VCaP (cell line): ENCODE results near the gene ATG13.
"Not testable (repeated sequence)": the region's sequence is repeated elsewhere in the genome, so short reads cannot be mapped to it uniquely, and the experiment has no call there.

ENCODE experiments used
- H3K27ac ChIP-seq: fragments of 450-650 bp; 2 replicates; pipeline ENCODE4 v1.5.1; 2017
- TF ChIP-seq, protein P1 (sequence below): fragments of 450-650 bp; conservative IDR thresholded peaks from 2 replicates; pipeline ENCODE4 v1.5.1; 2017; ENCODE audit warnings: mild to moderate bottlenecking, moderate library complexity

ATG13 gene

GRCh38 chr11:46665356-46665755 lies 48.0 kb downstream of the ATG13 start:
- no peak overlapping the region for H3K27ac ChIP-seq
- TF ChIP-seq, protein P1, sequence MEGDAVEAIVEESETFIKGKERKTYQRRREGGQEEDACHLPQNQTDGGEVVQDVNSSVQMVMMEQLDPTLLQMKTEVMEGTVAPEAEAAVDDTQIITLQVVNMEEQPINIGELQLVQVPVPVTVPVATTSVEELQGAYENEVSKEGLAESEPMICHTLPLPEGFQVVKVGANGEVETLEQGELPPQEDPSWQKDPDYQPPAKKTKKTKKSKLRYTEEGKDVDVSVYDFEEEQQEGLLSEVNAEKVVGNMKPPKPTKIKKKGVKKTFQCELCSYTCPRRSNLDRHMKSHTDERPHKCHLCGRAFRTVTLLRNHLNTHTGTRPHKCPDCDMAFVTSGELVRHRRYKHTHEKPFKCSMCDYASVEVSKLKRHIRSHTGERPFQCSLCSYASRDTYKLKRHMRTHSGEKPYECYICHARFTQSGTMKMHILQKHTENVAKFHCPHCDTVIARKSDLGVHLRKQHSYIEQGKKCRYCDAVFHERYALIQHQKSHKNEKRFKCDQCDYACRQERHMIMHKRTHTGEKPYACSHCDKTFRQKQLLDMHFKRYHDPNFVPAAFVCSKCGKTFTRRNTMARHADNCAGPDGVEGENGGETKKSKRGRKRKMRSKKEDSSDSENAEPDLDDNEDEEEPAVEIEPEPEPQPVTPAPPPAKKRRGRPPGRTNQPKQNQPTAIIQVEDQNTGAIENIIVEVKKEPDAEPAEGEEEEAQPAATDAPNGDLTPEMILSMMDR, result no peak

GRCh38 chr11:46666516-46666915 lies 49.2 kb downstream of the ATG13 start:
- TF ChIP-seq, protein P1, result no peak
- no peak overlapping the region for H3K27ac ChIP-seq

GRCh38 chr11:46667043-46667481 lies 49.7 kb downstream of the ATG13 start:
- TF ChIP-seq, protein P1, result no peak
- no peak overlapping the region for H3K27ac ChIP-seq

DNA sequence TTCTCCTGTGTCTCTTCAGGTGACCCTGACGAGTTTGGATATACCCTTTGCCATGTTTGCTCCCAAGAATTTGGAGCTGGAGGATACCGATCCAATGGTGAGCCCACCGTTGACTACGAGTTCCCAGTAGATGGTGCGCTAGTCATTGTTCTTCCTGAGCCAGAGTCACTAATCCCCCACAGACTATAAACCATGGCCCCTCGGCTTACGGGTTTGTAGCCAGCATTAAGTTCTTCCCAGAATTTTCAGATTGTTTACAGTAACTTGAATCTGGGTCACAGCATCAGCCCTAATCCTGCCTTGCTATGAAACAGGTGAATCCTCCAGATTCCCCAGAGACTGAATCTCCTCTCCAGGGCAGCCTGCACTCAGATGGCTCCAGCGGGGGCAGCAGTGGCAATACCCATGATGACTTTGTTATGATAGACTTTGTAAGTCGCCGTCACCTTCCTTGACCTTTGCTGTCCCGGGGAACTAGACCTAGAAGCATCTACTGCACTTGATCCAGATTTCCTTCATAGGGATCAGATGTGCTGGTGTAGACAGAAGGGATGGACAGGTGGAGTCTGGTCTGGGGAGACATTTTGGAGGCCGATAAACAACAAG lies 51.2 kb downstream of the ATG13 start:
- TF ChIP-seq, protein P1, result no peak
- no peak overlapping the region for H3K27ac ChIP-seq

GRCh38 chr11:46669711-46670139 lies 52.4 kb downstream of the ATG13 start:
- TF ChIP-seq, protein P1, result peak; percentile 14; the same call in 1 of the 2 replicates
- no peak overlapping the region for H3K27ac ChIP-seq

- not testable (repeated sequence) for H3K27ac ChIP-seq
Measured at GRCh38 chr11:46670521-46670920, 53.2 kb downstream of the ATG13 start.

DNA sequence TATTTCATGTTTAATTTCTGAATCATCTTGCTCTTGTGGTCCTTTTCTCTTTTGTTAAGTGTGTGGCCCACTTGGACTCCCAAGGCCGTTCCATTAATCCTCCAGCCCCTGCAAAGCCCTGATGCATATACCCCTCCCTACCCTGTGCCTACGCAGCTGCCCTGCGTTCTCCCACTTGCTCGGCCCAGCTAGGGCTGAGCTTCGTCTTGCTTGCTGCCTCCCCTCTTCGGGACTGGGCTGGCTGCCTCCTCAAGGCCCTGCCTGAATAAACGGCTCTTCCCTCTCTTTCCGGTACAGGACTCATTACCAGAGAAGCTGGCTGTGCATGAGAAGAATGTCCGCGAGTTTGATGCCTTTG lies 54.6 kb downstream of the ATG13 start:
- TF ChIP-seq, protein P1, result no peak
- H3K27ac ChIP-seq, result no peak overlapping the region

DNA sequence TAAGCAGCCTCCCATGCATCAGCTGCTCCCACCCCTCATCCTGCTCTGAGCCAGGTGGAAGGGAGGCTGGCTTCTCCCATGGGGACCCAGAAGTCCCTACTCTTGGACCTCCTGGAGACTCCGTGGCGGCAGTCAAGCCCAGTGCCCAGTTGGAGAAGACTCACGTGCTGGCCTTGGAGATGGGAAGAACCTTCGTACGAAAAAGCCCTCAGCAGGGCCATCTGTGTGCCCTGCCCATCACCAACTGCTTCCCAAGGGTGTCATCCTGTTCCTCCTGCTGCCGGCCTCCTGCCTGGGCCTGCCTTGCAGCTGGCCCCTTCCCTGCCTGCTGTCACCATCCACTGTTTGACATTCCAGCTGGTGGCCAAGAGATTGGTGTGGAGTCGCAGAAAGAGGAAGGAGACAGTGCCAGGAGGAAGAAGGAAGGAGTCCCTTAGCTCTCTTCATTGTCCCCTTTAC lies 55.1 kb downstream of the ATG13 start:
- H3K27ac ChIP-seq, result no peak overlapping the region
- TF ChIP-seq, protein P1, result no peak
